ENCODE data around the gene COLQ. TPM values are rescaled to one million over a fixed set of nuclear protein-coding genes. Genes with fewer than 3 reads are reported as not detected.

The COLQ gene
- 9.2 and 9.9 TPM in 2 replicates for total RNA-seq
- long read RNA-seq, partial matches to known transcripts: 8 of 30 reads
- long read RNA-seq, other reads (novel, unspliced or antisense): 22 of 30 reads

- Mint-ChIP-seq H3K9me3 (ENCODE audit: low read depth) (no peaks in the 10 kb centered on the region), H3K4me3 (ENCODE audit: low read depth) (no peak within 1 kb of the TSS), H3K4me1 (ENCODE audit: low read depth) (peaks cover 5% of the 10 kb centered on the region), H3K27ac (no peak within 1 kb of the TSS), H3K36me3 (ENCODE audit: insufficient read depth) (no peaks in the 10 kb centered on the region), H3K27me3 (no peaks in the 10 kb centered on the region)
- TF ChIP-seq CTCF (IDR thresholded peaks at IDR 0.05; ENCODE audit: unreplicated experiment): no peak
- no peak for DNase-seq (ENCODE audit: low spot score, unreplicated experiment)
These were observed at the start of gene COLQ for GRCh38 chr3:15521573-15521965. Gene COLQ (minus strand): TSS chr3:15521706. CDS start chr3:15521625, 81 bp downstream.

GRCh38 chr3:15563190-15563589 is 41.7 kb upstream of the COLQ start:
- Mint-ChIP-seq H3K36me3 (ENCODE audit: insufficient read depth) (peaks cover 17% of the 10 kb centered on the region), H3K4me1 (ENCODE audit: low read depth) (no peaks in the 10 kb centered on the region), H3K27me3 (no peaks in the 10 kb centered on the region), H3K9me3 (ENCODE audit: low read depth) (no peaks in the 10 kb centered on the region), H3K27ac (peak overlapping the region; percentile 57), H3K4me3 (ENCODE audit: low read depth) (no peak overlapping the region)
- TF ChIP-seq CTCF (IDR thresholded peaks at IDR 0.05; ENCODE audit: unreplicated experiment): no peak
- no peak for DNase-seq (ENCODE audit: low spot score, unreplicated experiment)

- DNase-seq (ENCODE audit: low spot score, unreplicated experiment): no peak
- Mint-ChIP-seq H3K4me1 (ENCODE audit: low read depth) (no peaks in the 10 kb centered on the region), H3K4me3 (ENCODE audit: low read depth) (no peak overlapping the region), H3K36me3 (ENCODE audit: insufficient read depth) (peaks cover 13% of the 10 kb centered on the region), H3K27ac (peak overlapping the region; percentile 57), H3K27me3 (no peaks in the 10 kb centered on the region), H3K9me3 (ENCODE audit: low read depth) (no peaks in the 10 kb centered on the region)
- no peak for TF ChIP-seq CTCF (IDR thresholded peaks at IDR 0.05; ENCODE audit: unreplicated experiment)
These were observed 41.1 kb upstream of the COLQ start for GRCh38 chr3:15562560-15562959.

GRCh38 chr3:15558581-15558980 is 37.1 kb upstream of the COLQ start:
- Mint-ChIP-seq H3K36me3 (ENCODE audit: insufficient read depth) (peaks cover 8% of the 10 kb centered on the region), H3K27ac (no peak overlapping the region), H3K4me3 (ENCODE audit: low read depth) (no peak overlapping the region), H3K9me3 (ENCODE audit: low read depth) (no peaks in the 10 kb centered on the region), H3K4me1 (ENCODE audit: low read depth) (peaks cover 5% of the 10 kb centered on the region), H3K27me3 (no peaks in the 10 kb centered on the region)
- no peak for DNase-seq (ENCODE audit: low spot score, unreplicated experiment)
- no peak for TF ChIP-seq CTCF (IDR thresholded peaks at IDR 0.05; ENCODE audit: unreplicated experiment)

- H3K36me3 Mint-ChIP-seq (ENCODE audit: insufficient read depth): peaks cover 7% of the 10 kb centered on the region
- H3K9me3 Mint-ChIP-seq (ENCODE audit: low read depth): no peaks in the 10 kb centered on the region
- no peak for DNase-seq (ENCODE audit: low spot score, unreplicated experiment)
- H3K27ac Mint-ChIP-seq: no peak overlapping the region
- TF ChIP-seq CTCF (IDR thresholded peaks at IDR 0.05; ENCODE audit: unreplicated experiment): peak; percentile 72
- H3K27me3 Mint-ChIP-seq: no peaks in the 10 kb centered on the region
- peaks cover 8% of the 10 kb centered on the region for H3K4me1 Mint-ChIP-seq (ENCODE audit: low read depth)
- H3K4me3 Mint-ChIP-seq (ENCODE audit: low read depth): no peak overlapping the region
These were observed 36.0 kb upstream of the COLQ start for GRCh38 chr3:15557511-15557946.

Data from progenitor cell of endocrine pancreas (in vitro differentiated cells).